A549 (cell line): Measurements from ENCODE around the gene SLC25A24. TPM values are rescaled to one million over a fixed set of nuclear protein-coding genes. Genes with fewer than 3 reads are reported as not detected.

ENCODE experiments used
- ATAC-seq, 2 experiments: fragments of 200-7000 bp in 1 of 2; fragments of >200 bp in 1 of 2; cut with Nextera tagmentation in 1 of 2; cut with Tn5 transposase in 1 of 2; 3 replicates each; pipeline versions ENCODE4 v1.8.0 to v1.9.1; 2018 to 2020; ENCODE audit warnings: mild to moderate bottlenecking in 1 of 2, moderate library complexity in 1 of 2
- CTCF ChIA-PET: fragments of 300-600 bp; sonication (Branson Sonifier 250); formaldehyde crosslinking; extraction: SDS; loops from one replicate; lab custom pipeline; 2021; ENCODE audit warnings: antibody characterized with exemption, inconsistent platforms; lab: Yijun Ruan, JAX
- POLR2A ChIA-PET: fragments of 350-600 bp; formaldehyde crosslinking; extraction: SDS; loops from one replicate; lab custom pipeline; 2021; ENCODE audit warnings: antibody characterized with exemption, inconsistent platforms; lab: Yijun Ruan, JAX
- DNase-seq, 2 experiments: peaks; one replicate each; pipeline versions ENCODE4 v3.0.0 to v3.0.0-alpha.2; 2011 to 2016; ENCODE audit warnings: low read depth in 1 of 2, low spot score in 1 of 2
- FAIRE-seq: peaks from 2 replicates; lab custom pipeline; 2011; peaks lifted over from hg19 to GRCh38; lab: Jason Lieb, UNC
- H3K27ac ChIP-seq, 2 experiments: fragments of >200 bp; sonication (Bioruptor Twin); formaldehyde crosslinking; 3 replicates each; pipeline ENCODE4 v1.5.1; 2016 to 2017
- H3K4me1 ChIP-seq: fragments of >200 bp; sonication (Bioruptor Twin); formaldehyde crosslinking; 3 replicates; pipeline ENCODE4 v1.6.1; 2016
- H3K4me2 ChIP-seq: fragments of >200 bp; sonication (Bioruptor Twin); formaldehyde crosslinking; 3 replicates; pipeline ENCODE4 v1.6.1; 2016
- H3K4me3 ChIP-seq: fragments of >200 bp; sonication (Bioruptor Twin); formaldehyde crosslinking; 3 replicates; pipeline ENCODE4 v1.5.1; 2016
- H3K9me3 ChIP-seq: fragments of >200 bp; sonication (Bioruptor Twin); formaldehyde crosslinking; 3 replicates; pipeline ENCODE4 v1.6.1; 2016
- BCL3 ChIP-seq: fragments of >200 bp; sonication (Bioruptor Twin); formaldehyde crosslinking; IDR thresholded peaks from 3 replicates; pipeline ENCODE4 v1.6.1; 2016
- BHLHE40 ChIP-seq: IDR thresholded peaks from 2 replicates; pipeline ENCODE4 v1.6.1; 2012; ENCODE audit warnings: low read depth, low read length, inconsistent platforms
- CBX8 ChIP-seq: fragments of 200-600 bp; sonication (generic); IDR thresholded peaks from 2 replicates; pipeline ENCODE4 v1.6.1; 2016
- CHD4 ChIP-seq: fragments of 200-600 bp; sonication (generic); IDR thresholded peaks from 2 replicates; pipeline ENCODE4 v1.6.1; 2016; ENCODE audit warnings: antibody characterized with exemption, mild to moderate bottlenecking, borderline replicate concordance
- CTCF ChIP-seq: fragments of >200 bp; sonication (Bioruptor Twin); formaldehyde crosslinking; IDR thresholded peaks from 3 replicates; pipeline ENCODE4 v1.5.1; 2016
- E2F6 ChIP-seq: IDR thresholded peaks from 2 replicates; pipeline ENCODE4 v1.6.1; 2012; ENCODE audit warnings: low read depth, borderline replicate concordance
- EHMT2 ChIP-seq: fragments of 200-600 bp; sonication (generic); IDR thresholded peaks from 2 replicates; pipeline ENCODE4 v1.6.1; 2016; ENCODE audit warnings: antibody characterized with exemption, low read depth, mild to moderate bottlenecking, moderate library complexity
- ESRRA ChIP-seq: fragments of 150-350 bp; IDR thresholded peaks from 2 replicates; pipeline ENCODE4 v1.6.1; 2014; ENCODE audit warnings: mild to moderate bottlenecking, low read length, borderline replicate concordance
- FOSB ChIP-seq: fragments of 250-450 bp; sonication (Bioruptor Pico); IDR thresholded peaks from 2 replicates; pipeline ENCODE4 v1.5.0; 2020; ENCODE audit warnings: mild to moderate bottlenecking, moderate library complexity
- FOSL2 ChIP-seq, 2 experiments: fragments of 450-650 bp in 1 of 2; fragments of >200 bp in 1 of 2; sonication (Bioruptor Twin) in 1 of 2; formaldehyde crosslinking; IDR thresholded peaks; 2 replicates each; pipeline versions ENCODE4 v1.5.0 to v1.6.1; 2016 to 2020; ENCODE audit warnings: mild to moderate bottlenecking in 1 of 2, moderate library complexity in 1 of 2
- HES2 ChIP-seq: fragments of >200 bp; sonication (Bioruptor Twin); formaldehyde crosslinking; IDR thresholded peaks from 2 replicates; pipeline ENCODE4 v1.6.1; 2016
- MAZ ChIP-seq: fragments of 150-350 bp; IDR thresholded peaks from 2 replicates; pipeline ENCODE4 v1.6.1; 2014; ENCODE audit warnings: antibody characterized with exemption, low read depth, low read length, borderline replicate concordance
- MYC ChIP-seq: IDR thresholded peaks from 2 replicates; pipeline ENCODE4 v1.6.1; 2012; ENCODE audit warnings: mild to moderate bottlenecking, inconsistent platforms, low read length, improper control_type of control experiment, borderline replicate concordance
- NFE2L2 ChIP-seq: fragments of 150-350 bp; conservative IDR thresholded peaks from 2 replicates; pipeline ENCODE4 v1.6.1; 2014; ENCODE audit warnings: low read length
- NR3C1 ChIP-seq: fragments of >200 bp; sonication (Bioruptor Twin); formaldehyde crosslinking; IDR thresholded peaks from 3 replicates; pipeline ENCODE4 v1.6.1; 2017
- PHF8 ChIP-seq: fragments of 200-600 bp; sonication (generic); IDR thresholded peaks from 2 replicates; pipeline ENCODE4 v1.6.1; 2016; ENCODE audit warnings: low read depth, mild to moderate bottlenecking, antibody characterized with exemption, moderate library complexity, borderline replicate concordance
- RAD21 ChIP-seq, 2 experiments: fragments of >200 bp in 1 of 2; sonication (Bioruptor Twin) in 1 of 2; formaldehyde crosslinking in 1 of 2; IDR thresholded peaks in 1 of 2; conservative IDR thresholded peaks in 1 of 2; 2 replicates in 1 of 2; 3 replicates in 1 of 2; pipeline ENCODE4 v1.6.1; 2012 to 2018; ENCODE audit warnings: inconsistent platforms in 1 of 2
- RARB ChIP-seq: fragments of 250-450 bp; sonication (Bioruptor Pico); IDR thresholded peaks from 2 replicates; pipeline ENCODE4 v1.8.0; 2021; ENCODE audit warnings: mild to moderate bottlenecking, moderate library complexity
- REST ChIP-seq: fragments of 200-600 bp; sonication (generic); IDR thresholded peaks from 2 replicates; pipeline ENCODE4 v1.6.1; 2016; ENCODE audit warnings: antibody characterized with exemption, mild to moderate bottlenecking, moderate library complexity
- SMC3 ChIP-seq: fragments of >200 bp; sonication (Bioruptor Twin); formaldehyde crosslinking; IDR thresholded peaks from 3 replicates; pipeline ENCODE4 v1.6.1; 2018; ENCODE audit warnings: inconsistent platforms
- TP53 ChIP-seq: fragments of 250-450 bp; sonication (Bioruptor Pico); IDR thresholded peaks from 2 replicates; pipeline ENCODE4 v1.5.0; 2021; ENCODE audit warnings: mild to moderate bottlenecking, moderate library complexity
- USF2 ChIP-seq: fragments of 450-650 bp; IDR thresholded peaks from 2 replicates; pipeline ENCODE4 v1.6.1; 2014; ENCODE audit warnings: antibody characterized with exemption
- ZC3H11A ChIP-seq: fragments of 450-650 bp; IDR thresholded peaks from 2 replicates; pipeline ENCODE4 v1.6.1; 2014; ENCODE audit warnings: antibody characterized with exemption, mild to moderate bottlenecking
- WGBS: methylation state at CpG from one replicate; pipeline ENCODE4 v1.1.6; 2017; ENCODE audit errors: missing lambda C conversion rate; 5-methylcytosine and 5-hydroxymethylcytosine counted together
- polyA plus RNA-seq, 4 experiments: library from polyadenylated mRNA; depleted of rRNA in 3 of 4; stranded (reverse); fragments of >200 nt; fragmentation: RNase III in 1 of 4; extraction: RNeasy Plus Mini Kit Qiagen cat#74134 plus additional on column Dnase treatment in 1 of 4; gene quantifications; 2 replicates in 3 of 4; 3 replicates in 1 of 4; pipeline ENCODE4 v1.2.3, GENCODE V29; 2011 to 2017

The SLC25A24 gene
- polyA plus RNA-seq, 2 of the 4 experiments (the other 2 are of a cell fraction): 25.3 to 45.6 TPM

- POLR2A ChIA-PET: no interaction called here
Observed at GRCh38 chr1:108142258-108142657, 57.9 kb downstream of the SLC25A24 start.

GRCh38 chr1:108141621-108142020, 58.5 kb downstream of the SLC25A24 start:
- no peak overlapping the region for H3K4me3 ChIP-seq
- DNase-seq (no peak), FAIRE-seq (no peak), ATAC-seq (no peak)
- 84% methylated on average over 3 of the region's 3 CpGs for WGBS
- ChIA-PET CTCF (interaction anchor here (1.4 kb wide), 1 partner anchor 359 kb away, joined by 4 read pairs; no protein-coding TSS in a partner anchor), POLR2A (no interaction called here)
- no peak overlapping the region for H3K27ac ChIP-seq
- H3K9me3 ChIP-seq: no peaks in the 10 kb centered on the region
- no peak overlapping the region for H3K4me2 ChIP-seq
- H3K4me1 ChIP-seq: no peaks in the 10 kb centered on the region
- TF ChIP-seq MAZ (no peak), BHLHE40 (no peak), MYC (no peak), HES2 (no peak), RARB (CRISPR knock-in tag) (no peak), BCL3 (no peak), EHMT2 (no peak), NFE2L2 (no peak), REST (no peak), USF2 (no peak), TP53 (CRISPR knock-in tag) (no peak), FOSL2 (IDR thresholded peaks at IDR 0.05) (no peak), FOSL2 (CRISPR knock-in tag; IDR thresholded peaks at IDR 0.05) (no peak), CHD4 (no peak), RAD21 (conservative IDR thresholded peaks at IDR 0.05 in 1 of 2, IDR thresholded peaks at IDR 0.05 in 1 of 2) (no peak)

More at GRCh38 chr1:108142258-108142657, 57.9 kb downstream of the SLC25A24 start:
- no peaks in the 10 kb centered on the region for H3K9me3 ChIP-seq
- no peaks in the 10 kb centered on the region for H3K4me1 ChIP-seq
- no peak overlapping the region for H3K4me3 ChIP-seq
- no peak overlapping the region for H3K4me2 ChIP-seq
- WGBS: 97% methylated on average over 4 of the region's 4 CpGs
- CTCF ChIA-PET: interaction anchor here (1.4 kb wide), 1 partner anchor 360 kb away, joined by 4 read pairs; no protein-coding TSS in a partner anchor
- DNase-seq: no peak
- FAIRE-seq: no peak
- no peak overlapping the region for H3K27ac ChIP-seq
- TF ChIP-seq CTCF (no peak), ESRRA (no peak), RARB (CRISPR knock-in tag) (no peak), BHLHE40 (no peak), SMC3 (no peak), FOSB (CRISPR knock-in tag) (no peak), RAD21 (conservative IDR thresholded peaks at IDR 0.05 in 1 of 2, IDR thresholded peaks at IDR 0.05 in 1 of 2) (no peak), E2F6 (no peak), ZC3H11A (no peak), NR3C1 (no peak), CBX8 (no peak), MAZ (no peak), PHF8 (no peak), BCL3 (no peak)
- TF ChIP-seq, all 56 proteins: peak for 0
- no peak for ATAC-seq
